Measurements from ENCODE around the gene COL5A2. TPM values are rescaled to one million over a fixed set of nuclear protein-coding genes. Genes with fewer than 3 reads are reported as not detected.

COL5A2 gene
- total and polyA plus RNA-seq, 9 of the 15 experiments (the other 6 are each of a cell fraction or from before 2014, with no cell fraction given) = 0.01 to 0.54 (median 0.19) TPM

DNA sequence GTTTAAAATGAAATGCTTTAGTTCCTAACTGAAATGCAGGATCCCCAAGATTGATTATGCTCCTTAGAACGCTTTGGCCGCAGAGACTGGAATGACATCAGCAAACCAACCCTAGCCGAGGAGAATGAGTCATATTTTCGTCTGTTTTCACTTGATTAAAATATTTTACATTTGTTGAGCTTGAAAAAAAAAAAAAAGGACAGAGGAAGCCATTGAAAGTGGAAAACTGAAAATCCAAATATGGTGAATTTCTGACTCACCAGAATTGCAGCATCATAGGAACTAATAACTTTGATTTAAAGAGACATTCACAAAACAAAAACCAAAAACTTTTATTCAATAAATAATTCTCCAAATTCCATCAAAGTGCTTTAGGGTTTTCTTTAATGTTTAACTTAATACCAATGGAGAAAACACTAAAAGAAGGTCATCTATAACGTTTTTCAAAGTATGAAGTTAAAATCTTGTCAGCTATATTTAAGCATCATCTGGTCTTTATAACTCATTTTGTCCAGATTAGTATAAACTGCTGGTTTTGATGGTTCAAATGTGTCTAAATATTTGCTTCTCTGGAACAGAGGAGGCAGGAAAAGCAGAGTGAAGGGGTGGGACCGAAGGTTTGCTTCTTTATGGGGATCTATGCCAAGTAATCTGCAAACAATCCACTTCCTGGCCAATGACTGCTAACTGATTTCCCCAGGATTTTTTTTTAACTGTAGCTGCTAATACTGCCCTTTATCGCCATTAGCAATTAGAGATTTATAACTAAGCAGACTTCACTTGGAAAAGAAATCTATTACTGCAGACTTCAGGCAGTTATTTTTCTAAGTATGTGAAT, 30.9 kb upstream of the COL5A2 start (continued):
- TF ChIP-seq, protein P1, sequence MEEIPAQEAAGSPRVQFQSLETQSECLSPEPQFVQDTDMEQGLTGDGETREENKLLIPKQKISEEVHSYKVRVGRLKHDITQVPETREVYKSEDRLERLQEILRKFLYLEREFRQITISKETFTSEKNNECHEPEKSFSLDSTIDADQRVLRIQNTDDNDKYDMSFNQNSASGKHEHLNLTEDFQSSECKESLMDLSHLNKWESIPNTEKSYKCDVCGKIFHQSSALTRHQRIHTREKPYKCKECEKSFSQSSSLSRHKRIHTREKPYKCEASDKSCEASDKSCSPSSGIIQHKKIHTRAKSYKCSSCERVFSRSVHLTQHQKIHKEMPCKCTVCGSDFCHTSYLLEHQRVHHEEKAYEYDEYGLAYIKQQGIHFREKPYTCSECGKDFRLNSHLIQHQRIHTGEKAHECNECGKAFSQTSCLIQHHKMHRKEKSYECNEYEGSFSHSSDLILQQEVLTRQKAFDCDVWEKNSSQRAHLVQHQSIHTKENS (CRISPR knock-in tag; IDR thresholded peaks at IDR 0.05) = no peak
- TF ChIP-seq ZNF253 (CRISPR knock-in tag; conservative IDR thresholded peaks at IDR 0.05) (no peak), GTF2F1 (IDR thresholded peaks at IDR 0.05; ENCODE audit: low read depth, low read length) (no peak), ZNF347 (CRISPR knock-in tag; IDR thresholded peaks at IDR 0.05; ENCODE audit: low read depth) (no peak), ZKSCAN3 (CRISPR knock-in tag; IDR thresholded peaks at IDR 0.05) (no peak), SREBF1 (IDR thresholded peaks at IDR 0.05; ENCODE audit: borderline replicate concordance, low read depth, low read length) (no peak), CCNT2 (IDR thresholded peaks at IDR 0.05; ENCODE audit: borderline replicate concordance, extremely low read depth, insufficient read length, low read depth, low read length) (no peak), FOXK2 (conservative IDR thresholded peaks at IDR 0.05 in 1 of 2, IDR thresholded peaks at IDR 0.05 in 1 of 2; ENCODE audit: low read depth in 2 of 2) (no peak), TGIF2 (CRISPR knock-in tag; IDR thresholded peaks at IDR 0.05) (no peak), PTRF (tag; IDR thresholded peaks at IDR 0.05) (no peak), CBFA2T3 (IDR thresholded peaks at IDR 0.05) (peak; percentile 63), ETV1 (tag; conservative IDR thresholded peaks at IDR 0.05; ENCODE audit: low read depth) (no peak), TRIM28 (IDR thresholded peaks at IDR 0.05) (no peak), ZNF316 (IDR thresholded peaks at IDR 0.05) (peak; percentile 43), FOS (IDR thresholded peaks at IDR 0.05; ENCODE audit: extremely low read depth, insufficient read length) (peak; percentile 53), ZNF766 (CRISPR knock-in tag; conservative IDR thresholded peaks at IDR 0.05) (no peak), CBX5 (IDR thresholded peaks at IDR 0.05; ENCODE audit: borderline replicate concordance, low read depth) (no peak), KDM4B (IDR thresholded peaks at IDR 0.05; ENCODE audit: borderline replicate concordance in 2 of 2, low read depth in 1 of 2) (no peak), BRD9 (IDR thresholded peaks at IDR 0.05; ENCODE audit: low read depth, partially characterized antibody) (peak; percentile 55), BACH1 (tag; IDR thresholded peaks at IDR 0.05) (0 out of 2 replicates have a peak, but pooled peaks have one; percentile 17), PRPF4 (IDR thresholded peaks at IDR 0.05; ENCODE audit: insufficient read depth, low read depth, low read length, poor library complexity, severe bottlenecking) (no peak)
- TF ChIP-seq, protein P2, sequence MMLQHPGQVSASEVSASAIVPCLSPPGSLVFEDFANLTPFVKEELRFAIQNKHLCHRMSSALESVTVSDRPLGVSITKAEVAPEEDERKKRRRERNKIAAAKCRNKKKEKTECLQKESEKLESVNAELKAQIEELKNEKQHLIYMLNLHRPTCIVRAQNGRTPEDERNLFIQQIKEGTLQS (IDR thresholded peaks at IDR 0.05) = peak; percentile 98
- TF ChIP-seq, protein P2 (CRISPR knock-in tag; conservative IDR thresholded peaks at IDR 0.05) = peak; percentile 75; the same call in 1 of the 2 replicates
- TF ChIP-seq, protein P3, sequence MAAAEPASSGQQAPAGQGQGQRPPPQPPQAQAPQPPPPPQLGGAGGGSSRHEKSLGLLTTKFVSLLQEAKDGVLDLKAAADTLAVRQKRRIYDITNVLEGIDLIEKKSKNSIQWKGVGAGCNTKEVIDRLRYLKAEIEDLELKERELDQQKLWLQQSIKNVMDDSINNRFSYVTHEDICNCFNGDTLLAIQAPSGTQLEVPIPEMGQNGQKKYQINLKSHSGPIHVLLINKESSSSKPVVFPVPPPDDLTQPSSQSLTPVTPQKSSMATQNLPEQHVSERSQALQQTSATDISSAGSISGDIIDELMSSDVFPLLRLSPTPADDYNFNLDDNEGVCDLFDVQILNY (CRISPR knock-in tag; IDR thresholded peaks at IDR 0.05) = no peak
- TF ChIP-seq, protein P4, sequence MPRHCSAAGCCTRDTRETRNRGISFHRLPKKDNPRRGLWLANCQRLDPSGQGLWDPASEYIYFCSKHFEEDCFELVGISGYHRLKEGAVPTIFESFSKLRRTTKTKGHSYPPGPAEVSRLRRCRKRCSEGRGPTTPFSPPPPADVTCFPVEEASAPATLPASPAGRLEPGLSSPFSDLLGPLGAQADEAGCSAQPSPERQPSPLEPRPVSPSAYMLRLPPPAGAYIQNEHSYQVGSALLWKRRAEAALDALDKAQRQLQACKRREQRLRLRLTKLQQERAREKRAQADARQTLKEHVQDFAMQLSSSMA (CRISPR knock-in tag; IDR thresholded peaks at IDR 0.05) = no peak
